GM12892 (cell line): ENCODE measurements around the gene COMMD3.
"Not testable (repeated sequence)": the region's sequence is repeated elsewhere in the genome, so short reads cannot be mapped to it uniquely, and the experiment has no call there.

Experiments
- POLR2A ChIP-seq: IDR thresholded peaks from 2 replicates; pipeline ENCODE4 v1.6.1; 2011; ENCODE audit warnings: low read depth, low read length, control low read depth
- POLR2AphosphoS5 ChIP-seq: IDR thresholded peaks from 2 replicates; pipeline ENCODE4 v1.6.1; 2011; ENCODE audit warnings: low read depth, low read length, control low read depth
- TAF1 ChIP-seq: IDR thresholded peaks from 2 replicates; pipeline ENCODE4 v1.6.1; 2011; ENCODE audit warnings: low read depth, mild to moderate bottlenecking, control low read depth, low read length, borderline replicate concordance

- TF ChIP-seq TAF1, POLR2A, POLR2AphosphoS5: not testable (repeated sequence)
Measured at GRCh38 chr10:22357770-22358169, 41.6 kb downstream of the COMMD3 start.
